K562 (cell line): ENCODE data around the gene ZNF687. TPM values are rescaled to one million over a fixed set of nuclear protein-coding genes. Genes with fewer than 3 reads are reported as not detected.

ENCODE experiments used
- ATAC-seq: fragments of 200-7000 bp; cut with Tn5 transposase; 3 replicates; pipeline ENCODE4 v1.9.1; 2020; ENCODE audit warnings: moderate library complexity
- BruUV-seq: library from RNA; stranded (reverse); fragments of 400-500 nt; replicated peaks from 2 replicates; lab custom pipeline; 2021; lab: Mats Ljungman, UMichigan
- CTCF ChIA-PET: fragments of 300-600 bp; formaldehyde crosslinking; extraction: SDS; loops from one replicate; lab custom pipeline; 2021; ENCODE audit warnings: low intra/inter-chr PET ratio; lab: Yijun Ruan, JAX
- POLR2A ChIA-PET: fragments of 300-600, 350-650 bp; sonication (Branson Sonifier 250); formaldehyde crosslinking; extraction: SDS; loops from one replicate; lab custom pipeline; 2021; ENCODE audit warnings: antibody characterized with exemption, inconsistent platforms; lab: Yijun Ruan, JAX
- DNase-seq, 4 experiments: peaks; one replicate each; pipeline versions ENCODE4 v3.0.0 to v3.0.0-alpha.2; 2011 to 2018; ENCODE audit warnings: low spot score in 3 of 4, mixed read lengths in 3 of 4; ENCODE audit errors: extremely low read depth in 1 of 4
- FAIRE-seq: peaks from 2 replicates; lab custom pipeline; 2011; peaks lifted over from hg19 to GRCh38; lab: Jason Lieb, UNC
- H2AFZ ChIP-seq: 2 replicates; pipeline ENCODE4 v1.6.0; 2011; ENCODE audit warnings: low read depth, low read length, control low read depth, inconsistent platforms
- H3K27ac ChIP-seq: fragments of 200-600 bp; 3 replicates; pipeline ENCODE4 v1.8.0; 2011; ENCODE audit warnings: low read depth, mild to moderate bottlenecking, control low read depth, inconsistent platforms, low read length, moderate library complexity, mixed read lengths; ENCODE audit errors: extremely low read depth
- H3K27me3 ChIP-seq, 2 experiments: fragments of 300-600 bp in 1 of 2; 2 replicates in 1 of 2; 3 replicates in 1 of 2; pipeline versions ENCODE4 v1.6.0 to v1.8.0; 2011; ENCODE audit warnings: inconsistent platforms in 2 of 2, low read length in 2 of 2, mild to moderate bottlenecking in 1 of 2, mixed read lengths in 1 of 2, moderate library complexity in 1 of 2; ENCODE audit not compliant: control insufficient read depth in 2 of 2, insufficient read depth in 2 of 2
- H3K36me3 ChIP-seq: fragments of 300-600 bp; 3 replicates; pipeline ENCODE4 v1.8.0; 2011; ENCODE audit warnings: mild to moderate bottlenecking, low read length, inconsistent platforms; ENCODE audit not compliant: control insufficient read depth, insufficient read depth
- H3K4me1 ChIP-seq, 2 experiments: fragments of 200-600 bp in 1 of 2; replicated peaks in 1 of 2; 2 replicates in 1 of 2; 3 replicates in 1 of 2; pipeline versions ENCODE4 v1.5.1 to v1.8.0; 2011; ENCODE audit warnings: inconsistent platforms in 2 of 2, low read length in 2 of 2, mild to moderate bottlenecking in 1 of 2, mixed read lengths in 1 of 2, moderate library complexity in 1 of 2; ENCODE audit not compliant: control insufficient read depth in 2 of 2, insufficient read depth in 2 of 2
- H3K4me2 ChIP-seq: 2 replicates; pipeline ENCODE4 v1.6.1; 2011; ENCODE audit warnings: low read length, control low read depth, inconsistent platforms, mixed read lengths; ENCODE audit not compliant: insufficient read depth
- H3K4me3 ChIP-seq: fragments of 200-600 bp; sonication (generic), shearing (Covaris generic); 2 replicates; pipeline ENCODE4 v1.5.1; 2016; ENCODE audit warnings: control low read depth, inconsistent platforms
- H3K79me2 ChIP-seq: fragments of 200-600 bp; 3 replicates; pipeline ENCODE4 v1.8.0; 2011; ENCODE audit warnings: low read length, inconsistent platforms; ENCODE audit not compliant: control insufficient read depth, insufficient read depth
- H3K9ac ChIP-seq, 2 experiments: 2 replicates each; pipeline versions ENCODE4 v1.6.0 to v1.6.1; 2011; ENCODE audit warnings: low read depth in 2 of 2, low read length in 2 of 2, control low read depth in 1 of 2, inconsistent platforms in 1 of 2, mild to moderate bottlenecking in 1 of 2, mixed read lengths in 1 of 2; ENCODE audit not compliant: insufficient read depth in 1 of 2
- H3K9me1 ChIP-seq: one replicate; pipeline ENCODE4 v1.6.0; 2011; ENCODE audit warnings: inconsistent platforms, mild to moderate bottlenecking, low read length, moderate library complexity; ENCODE audit not compliant: control insufficient read depth, insufficient read depth
- H3K9me3 ChIP-seq: replicated peaks from 2 replicates; pipeline ENCODE4 v1.5.1; 2011; ENCODE audit warnings: low read depth, low read length, inconsistent platforms; ENCODE audit not compliant: control insufficient read depth, insufficient read depth
- H4K20me1 ChIP-seq: replicated peaks from 2 replicates; pipeline ENCODE4 v1.6.1; 2011; ENCODE audit warnings: low read length, inconsistent platforms, mixed read lengths; ENCODE audit not compliant: control insufficient read depth, insufficient read depth
- SMAD1 ChIP-seq: fragments of 150-350 bp; IDR thresholded peaks from 2 replicates; pipeline ENCODE4 v1.6.1; 2014; ENCODE audit warnings: low read length, low read depth; ENCODE audit not compliant: partially characterized antibody
- ZZZ3 ChIP-seq: fragments of 450-650 bp; IDR thresholded peaks from 2 replicates; pipeline ENCODE4 v1.6.1; 2016; ENCODE audit warnings: antibody characterized with exemption, mild to moderate bottlenecking, moderate library complexity
- WGBS: fragments of 100-300 bp; shearing (Covaris generic); methylation state at CpG from one replicate; pipeline ENCODE4 v1.1.6; 2016; ENCODE audit warnings: low coverage, mixed read lengths; ENCODE audit not compliant: insufficient coverage; ENCODE audit errors: missing lambda C conversion rate; 5-methylcytosine and 5-hydroxymethylcytosine counted together
- in situ Hi-C: fragments of 300-500 bp; cut with MboI; formaldehyde crosslinking; loops from 4 replicates; pipeline ENCODE4 v1.15.0; 2018; ENCODE audit warnings: inconsistent platforms, mixed read lengths
- intact Hi-C: fragments of 100-400 bp; cut with micrococcal nuclease; formaldehyde crosslinking; loops from 2 replicates; pipeline ENCODE4 v1.14.2; 2022
- polyA plus RNA-seq, 8 experiments: library from polyadenylated mRNA; depleted of rRNA in 4 of 8; stranded (reverse) in 5 of 8; unstranded in 3 of 8; fragments of >200 nt; fragmentation: Nextera tagmentation in 2 of 8; fragmentation: Illumina TruSeq in 1 of 8; extraction: Ambion mirVana in 2 of 8; extraction: Trizol in 1 of 8; gene quantifications; 2 replicates each; pipeline versions ENCODE4 v1.2.1 to v1.2.3, GENCODE V29; 2011 to 2014; ENCODE audit warnings: inconsistent platforms in 1 of 8, missing spikeins in 1 of 8
- total RNA-seq, 7 experiments: library from RNA; depleted of rRNA in 6 of 7; stranded (reverse); fragments of >200 nt in 6 of 7; fragmentation: Illumina TruSeq in 2 of 7; extraction: Trizol in 2 of 7; gene quantifications; 2 replicates each; pipeline versions ENCODE4 v1.2.1 to v1.2.3, GENCODE V29; 2011 to 2021; ENCODE audit warnings: low replicate concordance in 1 of 7
- TF ChIP-seq, protein P1 (sequence below): fragments of 450-650 bp; IDR thresholded peaks from 2 replicates; pipeline ENCODE4 v1.6.1; 2016

Gene ZNF687
- total and polyA plus RNA-seq, 9 of the 15 experiments (the other 6 are each of a cell fraction or from before 2014, with no cell fraction given) = 0.13 to 26.4 (median 10.6) TPM

DNA sequence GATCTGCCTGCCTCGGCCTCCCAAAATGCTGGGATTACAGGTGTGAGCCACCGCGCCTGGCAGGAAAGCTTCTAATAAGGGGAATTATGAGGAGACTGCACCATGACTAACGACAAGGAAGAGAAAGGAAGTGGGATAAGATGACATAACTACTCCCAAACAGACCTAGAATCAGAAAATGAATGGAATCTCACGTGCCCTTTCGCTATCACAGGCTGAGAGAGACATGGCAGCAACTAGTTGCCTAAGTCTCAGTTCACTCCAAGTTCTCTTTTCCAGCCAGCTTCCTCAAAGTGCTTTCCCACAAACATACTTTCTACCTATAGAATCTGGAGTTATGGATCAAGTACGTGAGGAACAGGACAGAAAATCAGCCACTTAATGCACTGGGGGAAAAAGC lies 43.1 kb downstream of the ZNF687 start:
- H3K27ac ChIP-seq = no peak overlapping the region
- peaks cover 3 to 35% of the 10 kb centered on the region in 2 experiments; a peak in 4 of 5 replicates for H3K4me1 ChIP-seq
- DNase-seq (no peak), ATAC-seq (no peak), FAIRE-seq (no peak)
- H3K4me3 ChIP-seq = no peak overlapping the region; the same call in 1 of the 2 replicates
- no peak for TF ChIP-seq ZZZ3
- TF ChIP-seq SMAD1 = no peak
- TF ChIP-seq, protein P1, sequence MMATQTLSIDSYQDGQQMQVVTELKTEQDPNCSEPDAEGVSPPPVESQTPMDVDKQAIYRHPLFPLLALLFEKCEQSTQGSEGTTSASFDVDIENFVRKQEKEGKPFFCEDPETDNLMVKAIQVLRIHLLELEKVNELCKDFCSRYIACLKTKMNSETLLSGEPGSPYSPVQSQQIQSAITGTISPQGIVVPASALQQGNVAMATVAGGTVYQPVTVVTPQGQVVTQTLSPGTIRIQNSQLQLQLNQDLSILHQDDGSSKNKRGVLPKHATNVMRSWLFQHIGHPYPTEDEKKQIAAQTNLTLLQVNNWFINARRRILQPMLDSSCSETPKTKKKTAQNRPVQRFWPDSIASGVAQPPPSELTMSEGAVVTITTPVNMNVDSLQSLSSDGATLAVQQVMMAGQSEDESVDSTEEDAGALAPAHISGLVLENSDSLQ = no peak
- ChIA-PET POLR2A (interaction anchor here (0.9 to 12.6 kb wide), 4 partner anchors 13 to 257 kb away, joined by 3 to 156 read pairs (median 4); no protein-coding TSS in a partner anchor), CTCF (interaction anchor here (0.6 kb wide), 1 partner anchor 65 kb away, joined by 3 read pairs; no protein-coding TSS in a partner anchor)
- peaks cover 27% of the 10 kb centered on the region for H3K36me3 ChIP-seq
- BruUV-seq = no TSS peak
- H3K79me2 ChIP-seq = peaks cover 34% of the 10 kb centered on the region
- in situ Hi-C loops = no loop called here
- WGBS = 93% methylated on average over 7 of the region's 7 CpGs
- H3K9me3 ChIP-seq = no peaks in the 10 kb centered on the region
- intact Hi-C loops = no loop called here
- H3K4me2 ChIP-seq = 0 out of 2 replicates have a peak overlapping the region, but pooled peaks have one; percentile 97
- H3K9ac ChIP-seq = peak overlapping the region in 1 of 2 experiments; percentile 72; a peak in 1 of 4 replicates
- no peak overlapping the region for H2AFZ ChIP-seq
- no peaks in the 10 kb centered on the region for H3K9me1 ChIP-seq
- H4K20me1 ChIP-seq = 0 out of 2 replicates have a peak, but pooled peaks cover 5% of the 10 kb centered on the region
- H3K27me3 ChIP-seq = no peaks in the 10 kb centered on the region
